NCI-H2171 (cell line): Measurements from ENCODE around the gene KRTAP10-2.

Experiments used
- DNase-seq: peaks from one replicate; lab custom pipeline; 2025; lab: John Stamatoyannopoulos, UW

Gene KRTAP10-2

GRCh38 chr21:44539991-44540666, 11.2 kb downstream of the KRTAP10-2 start, which contains the start of gene KRTAP10-1:
Gene KRTAP10-1, minus strand, starts transcription at chr21:44540195. Its CDS starts 45 bp downstream, at chr21:44540150.
- DNase-seq = no peak

GRCh38 chr21:44539046-44539445, 12.3 kb downstream of the KRTAP10-2 start:
- no peak for DNase-seq

- no peak for DNase-seq
These were observed 13.1 kb downstream of the KRTAP10-2 start for GRCh38 chr21:44537930-44538911.

GRCh38 chr21:44535963-44536362, 15.3 kb downstream of the KRTAP10-2 start:
- DNase-seq = no peak

GRCh38 chr21:44534688-44535087, 16.6 kb downstream of the KRTAP10-2 start:
- no peak for DNase-seq

GRCh38 chr21:44533891-44534627, 17.2 kb downstream of the KRTAP10-2 start:
- DNase-seq = no peak

GRCh38 chr21:44533121-44533890, 18.0 kb downstream of the KRTAP10-2 start:
- DNase-seq = no peak

GRCh38 chr21:44532712-44533111, 18.6 kb downstream of the KRTAP10-2 start:
- DNase-seq = no peak

- no peak for DNase-seq
These were observed 19.4 kb downstream of the KRTAP10-2 start for GRCh38 chr21:44531606-44532564.

GRCh38 chr21:44530903-44531605, 20.3 kb downstream of the KRTAP10-2 start:
- no peak for DNase-seq

GRCh38 chr21:44530221-44530902, 20.9 kb downstream of the KRTAP10-2 start:
- DNase-seq = no peak

- no peak for DNase-seq
These were observed 21.7 kb downstream of the KRTAP10-2 start for GRCh38 chr21:44529503-44530125.

GRCh38 chr21:44529011-44529421, 22.3 kb downstream of the KRTAP10-2 start:
- DNase-seq = no peak

- DNase-seq = no peak
These were observed 22.7 kb downstream of the KRTAP10-2 start for GRCh38 chr21:44528634-44528995.

- DNase-seq = no peak
These were observed 23.2 kb downstream of the KRTAP10-2 start for GRCh38 chr21:44527983-44528633.

- no peak for DNase-seq
These were observed 23.9 kb downstream of the KRTAP10-2 start for GRCh38 chr21:44527156-44527982.
